ENCODE results near the gene SRSF6.

- no peak for TF ChIP-seq USF2 (IDR thresholded peaks at IDR 0.05)
- no peak for TF ChIP-seq CTCF (IDR thresholded peaks at IDR 0.05)
- TF ChIP-seq PBX3 (IDR thresholded peaks at IDR 0.05) = no peak
- TF ChIP-seq CHD2 (IDR thresholded peaks at IDR 0.05; ENCODE audit: low read length, partially characterized antibody) = no peak
- TF ChIP-seq RFX5 (IDR thresholded peaks at IDR 0.05) = no peak
- no peak for TF ChIP-seq ZC3H11A (IDR thresholded peaks at IDR 0.05)
- no peak for TF ChIP-seq ZSCAN20 (CRISPR knock-in tag; IDR thresholded peaks at IDR 0.05)
- no peak for TF ChIP-seq CEBPB (IDR thresholded peaks at IDR 0.05)
- TF ChIP-seq TP53 (CRISPR knock-in tag; IDR thresholded peaks at IDR 0.05) = no peak
- TF ChIP-seq NR3C1 (IDR thresholded peaks at IDR 0.05) = no peak
- TF ChIP-seq TFCP2L1 (CRISPR knock-in tag; IDR thresholded peaks at IDR 0.05) = no peak
- TF ChIP-seq ZNF302 (CRISPR knock-in tag; IDR thresholded peaks at IDR 0.05) = no peak
- no peak for TF ChIP-seq HEYL (CRISPR knock-in tag; IDR thresholded peaks at IDR 0.05)
- TF ChIP-seq RNF2 (IDR thresholded peaks at IDR 0.05; ENCODE audit: borderline replicate concordance, low read depth) = no peak
Observed at GRCh38 chr20:43426172-43426571, 31.5 kb upstream of the SRSF6 start.
